ENCODE results near the gene ZNF141.
A peak's percentile ranks its signal among the peaks of the same experiment; 100 is the strongest.
"Not testable (repeated sequence)": the region's sequence is repeated elsewhere in the genome, so short reads cannot be mapped to it uniquely, and the experiment has no call there.

Gene ZNF141

GRCh38 chr4:337143-337931 lies at the start of gene ZNF141:
Gene ZNF141, plus strand, starts transcription at chr4:337814. Its CDS starts 170 bp downstream, at chr4:337984.
- DNase-seq, result peak; percentile 73 to 82 (median 81)

GRCh38 chr4:288891-289290 lies 48.7 kb upstream of the ZNF141 start:
- DNase-seq, result no peak

- DNase-seq, result no peak
Observed at GRCh38 chr4:294732-295131, 42.9 kb upstream of the ZNF141 start.

GRCh38 chr4:302381-302780 lies 35.2 kb upstream of the ZNF141 start:
- no peak for DNase-seq

GRCh38 chr4:304516-304915 lies 33.1 kb upstream of the ZNF141 start:
- not testable (repeated sequence) for DNase-seq

GRCh38 chr4:304969-305680 lies 32.5 kb upstream of the ZNF141 start, which contains the start of gene ZNF732:
Gene ZNF732, minus strand, starts transcription at chr4:305474. Its CDS starts 164 bp downstream, at chr4:305310.
- no peak for DNase-seq

GRCh38 chr4:306551-306961 lies 31.1 kb upstream of the ZNF141 start:
- no peak for DNase-seq

- no peak for DNase-seq
Observed at GRCh38 chr4:309807-310206, 27.8 kb upstream of the ZNF141 start.

- no peak for DNase-seq
Observed at GRCh38 chr4:314296-314903, 23.2 kb upstream of the ZNF141 start.

- DNase-seq, result no peak
Observed at GRCh38 chr4:328729-329128, 8.9 kb upstream of the ZNF141 start.

GRCh38 chr4:335515-335914 lies 2.1 kb upstream of the ZNF141 start:
- no peak for DNase-seq

GRCh38 chr4:336099-336892 lies 1.3 kb upstream of the ZNF141 start:
- no peak for DNase-seq

GRCh38 chr4:336893-337142 lies 796 bp upstream of the ZNF141 start:
- no peak for DNase-seq

GRCh38 chr4:337932-338758 lies 531 bp downstream of the ZNF141 start:
- peak in 2 of 4 experiments; percentile 44 to 45 for DNase-seq

- no peak for DNase-seq
Observed at GRCh38 chr4:338759-339097, 1.1 kb downstream of the ZNF141 start.

- DNase-seq, result no peak
Observed at GRCh38 chr4:340011-340410, 2.4 kb downstream of the ZNF141 start.

- DNase-seq, result no peak
Observed at GRCh38 chr4:373062-373839, 35.6 kb downstream of the ZNF141 start.

GRCh38 chr4:374298-375160 lies 36.9 kb downstream of the ZNF141 start:
- DNase-seq, result no peak

- DNase-seq, result no peak
Observed at GRCh38 chr4:384311-385010, 46.8 kb downstream of the ZNF141 start.
